Measurements from ENCODE around the gene HSBP1. TPM values are rescaled to one million over a fixed set of nuclear protein-coding genes. Genes with fewer than 3 reads are reported as not detected.

Gene HSBP1
- total RNA-seq, 1 donor: 18.8 TPM

DNA sequence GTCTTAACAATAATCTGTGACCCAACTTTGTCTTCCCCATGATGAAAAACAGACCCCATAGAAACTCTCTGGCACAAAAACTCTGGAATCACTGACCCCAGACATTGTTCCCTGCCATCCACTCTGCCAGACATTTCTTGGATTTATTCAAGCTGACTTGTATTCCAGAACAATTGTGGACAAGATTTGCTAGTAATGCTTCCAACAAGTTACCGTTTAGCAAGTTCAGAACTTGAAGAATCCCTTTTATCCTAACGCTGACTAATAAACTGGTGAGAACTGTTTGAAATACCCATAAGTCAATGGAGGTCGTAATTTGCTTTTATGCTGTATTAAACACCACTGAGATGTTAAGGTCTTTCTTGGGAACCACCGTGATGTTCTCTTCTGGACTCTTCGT, 10.5 kb downstream of the HSBP1 start:
- peaks cover 8% of the 10 kb centered on the region for H3K4me1 ChIP-seq (ENCODE audit: insufficient read depth, low read length)
- no peak for DNase-seq (ENCODE audit: insufficient read length, low spot score, missing footprints)
- H3K27me3 ChIP-seq (ENCODE audit: insufficient read depth, low read length): peaks cover 12% of the 10 kb centered on the region
- H3K4me2 ChIP-seq (ENCODE audit: insufficient read depth, low read length): no peak overlapping the region
- no peak overlapping the region for H3K27ac ChIP-seq (ENCODE audit: low read depth, low read length)
- peaks cover 1% of the 10 kb centered on the region for H4K20me1 ChIP-seq (ENCODE audit: insufficient read depth, low read length)
- H3K79me2 ChIP-seq (ENCODE audit: insufficient read depth, low read length): no peaks in the 10 kb centered on the region
- no peak overlapping the region for H3K4me3 ChIP-seq (ENCODE audit: insufficient read depth, low read length)
- no peak for TF ChIP-seq CTCF (IDR thresholded peaks at IDR 0.05; ENCODE audit: extremely low read depth, low read depth, low read length)
- no peak overlapping the region for H2AFZ ChIP-seq (ENCODE audit: low read length)
- no peaks in the 10 kb centered on the region for H3K9me3 ChIP-seq (ENCODE audit: low read depth, low read length)
- H3K36me3 ChIP-seq (ENCODE audit: insufficient read depth, low read length): no peaks in the 10 kb centered on the region

DNA sequence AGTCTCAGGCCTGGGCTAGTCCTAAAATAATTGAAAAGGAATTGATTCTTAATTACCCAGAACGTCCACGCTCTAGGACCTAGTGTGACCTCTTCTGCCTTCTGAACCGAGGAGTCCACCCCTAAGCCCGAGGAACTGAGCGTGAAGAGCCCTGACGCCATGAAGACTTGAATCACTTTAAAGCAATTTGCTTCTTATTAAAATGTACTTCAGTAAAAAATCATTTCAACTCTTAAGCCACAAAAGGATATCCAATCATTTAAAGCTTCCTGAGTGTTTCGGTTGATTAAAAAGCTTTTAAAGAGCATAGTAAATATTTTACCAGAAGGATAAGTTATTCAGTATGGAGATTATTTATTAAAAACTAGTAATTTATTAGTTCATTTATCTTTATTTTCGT, 11.6 kb downstream of the HSBP1 start:
- Histone ChIP-seq H2AFZ (ENCODE audit: low read length) (no peak overlapping the region), H3K9me3 (ENCODE audit: low read depth, low read length) (no peaks in the 10 kb centered on the region), H3K4me3 (ENCODE audit: insufficient read depth, low read length) (no peak overlapping the region), H3K27me3 (ENCODE audit: insufficient read depth, low read length) (peaks cover 19% of the 10 kb centered on the region), H3K4me2 (ENCODE audit: insufficient read depth, low read length) (no peak overlapping the region), H3K36me3 (ENCODE audit: insufficient read depth, low read length) (no peaks in the 10 kb centered on the region), H4K20me1 (ENCODE audit: insufficient read depth, low read length) (no peaks in the 10 kb centered on the region), H3K4me1 (ENCODE audit: insufficient read depth, low read length) (peaks cover 3% of the 10 kb centered on the region), H3K79me2 (ENCODE audit: insufficient read depth, low read length) (no peaks in the 10 kb centered on the region), H3K27ac (ENCODE audit: low read depth, low read length) (no peak overlapping the region)
- no peak for DNase-seq (ENCODE audit: insufficient read length, low spot score, missing footprints)
- TF ChIP-seq CTCF (IDR thresholded peaks at IDR 0.05; ENCODE audit: extremely low read depth, low read depth, low read length): no peak

GRCh38 chr16:83826146-83826913, 18.6 kb downstream of the HSBP1 start:
- no peak overlapping the region for H3K4me3 ChIP-seq (ENCODE audit: insufficient read depth, low read length)
- no peaks in the 10 kb centered on the region for H3K79me2 ChIP-seq (ENCODE audit: insufficient read depth, low read length)
- peaks cover 24% of the 10 kb centered on the region for H3K27me3 ChIP-seq (ENCODE audit: insufficient read depth, low read length)
- peak overlapping the region; percentile 49 for H2AFZ ChIP-seq (ENCODE audit: low read length)
- no peaks in the 10 kb centered on the region for H3K36me3 ChIP-seq (ENCODE audit: insufficient read depth, low read length)
- DNase-seq (ENCODE audit: insufficient read length, low spot score, missing footprints): peak; percentile 97
- no peaks in the 10 kb centered on the region for H3K4me1 ChIP-seq (ENCODE audit: insufficient read depth, low read length)
- peak; percentile 96 for TF ChIP-seq CTCF (IDR thresholded peaks at IDR 0.05; ENCODE audit: extremely low read depth, low read depth, low read length)
- H4K20me1 ChIP-seq (ENCODE audit: insufficient read depth, low read length): no peaks in the 10 kb centered on the region
- no peaks in the 10 kb centered on the region for H3K9me3 ChIP-seq (ENCODE audit: low read depth, low read length)
- no peak overlapping the region for H3K27ac ChIP-seq (ENCODE audit: low read depth, low read length)
- H3K4me2 ChIP-seq (ENCODE audit: insufficient read depth, low read length): peak overlapping the region; percentile 44

GRCh38 chr16:83830091-83830768, 22.5 kb downstream of the HSBP1 start:
- no peak overlapping the region for H3K27ac ChIP-seq (ENCODE audit: low read depth, low read length)

More at GRCh38 chr16:83830091-83830768, 22.5 kb downstream of the HSBP1 start:
- no peaks in the 10 kb centered on the region for H3K36me3 ChIP-seq (ENCODE audit: insufficient read depth, low read length)
- no peak for TF ChIP-seq CTCF (IDR thresholded peaks at IDR 0.05; ENCODE audit: extremely low read depth, low read depth, low read length)
- H3K27me3 ChIP-seq (ENCODE audit: insufficient read depth, low read length): peaks cover 14% of the 10 kb centered on the region
- H3K4me1 ChIP-seq (ENCODE audit: insufficient read depth, low read length): no peaks in the 10 kb centered on the region
- H3K4me2 ChIP-seq (ENCODE audit: insufficient read depth, low read length): no peak overlapping the region
- no peak overlapping the region for H3K4me3 ChIP-seq (ENCODE audit: insufficient read depth, low read length)
- no peaks in the 10 kb centered on the region for H3K9me3 ChIP-seq (ENCODE audit: low read depth, low read length)
- H3K79me2 ChIP-seq (ENCODE audit: insufficient read depth, low read length): no peaks in the 10 kb centered on the region
- DNase-seq (ENCODE audit: insufficient read length, low spot score, missing footprints): no peak
- no peak overlapping the region for H2AFZ ChIP-seq (ENCODE audit: low read length)
- no peaks in the 10 kb centered on the region for H4K20me1 ChIP-seq (ENCODE audit: insufficient read depth, low read length)
